Panc1 (cell line): ENCODE results near the gene SLC25A10. TPM values are rescaled to one million over a fixed set of nuclear protein-coding genes. Genes with fewer than 3 reads are reported as not detected.

ENCODE experiments used
- ATAC-seq: fragments of 200-7000 bp; cut with Tn5 transposase; 2 replicates; pipeline ENCODE4 v1.9.1; 2020; ENCODE audit warnings: mild to moderate bottlenecking, moderate library complexity
- BruUV-seq: library from RNA; stranded (reverse); fragments of 400-500 nt; replicated peaks from 2 replicates; lab custom pipeline; 2021; lab: Mats Ljungman, UMichigan
- CTCF ChIA-PET: fragments of 300-600 bp; sonication (Branson Sonifier 250); formaldehyde crosslinking; loops from one replicate; lab custom pipeline; 2022; ENCODE audit warnings: antibody characterized with exemption; lab: Charles Lee
- POLR2A ChIA-PET: fragments of 300-600 bp; sonication (Branson Sonifier 250); formaldehyde crosslinking; loops from one replicate; lab custom pipeline; 2022; ENCODE audit warnings: antibody characterized with exemption; lab: Charles Lee
- DNase-seq: peaks from one replicate; pipeline ENCODE4 v3.0.0-alpha.2; 2010; ENCODE audit warnings: low read depth, low spot score
- H3K27ac ChIP-seq: 2 replicates; pipeline ENCODE4 v1.5.1; 2011; ENCODE audit warnings: mild to moderate bottlenecking, low read length, inconsistent platforms
- H3K27me3 ChIP-seq: fragments of 200-500 bp; sonication (Bioruptor generic); 2 replicates; pipeline ENCODE4 v1.6.0; 2014; ENCODE audit warnings: low read length, inconsistent platforms; ENCODE audit not compliant: control insufficient read depth, insufficient read depth
- H3K36me3 ChIP-seq: fragments of 200-500 bp; sonication (Bioruptor generic); 2 replicates; pipeline ENCODE4 v1.5.1; 2014; ENCODE audit warnings: inconsistent platforms, mild to moderate bottlenecking, low read length, moderate library complexity; ENCODE audit not compliant: control insufficient read depth, insufficient read depth
- H3K4me1 ChIP-seq: 2 replicates; pipeline ENCODE4 v1.5.1; 2011; ENCODE audit warnings: inconsistent platforms, mild to moderate bottlenecking, low read length, moderate library complexity; ENCODE audit not compliant: control insufficient read depth, insufficient read depth
- H3K4me3 ChIP-seq, 2 experiments: 2 replicates each; pipeline ENCODE4 v1.5.1; 2011 to 2012; ENCODE audit warnings: low read depth in 2 of 2, low read length in 2 of 2, mild to moderate bottlenecking in 2 of 2, inconsistent platforms in 1 of 2, moderate library complexity in 1 of 2
- H3K9me3 ChIP-seq: fragments of 200-500 bp; sonication (Bioruptor generic); 2 replicates; pipeline ENCODE4 v1.5.1; 2014; ENCODE audit warnings: low read depth, mild to moderate bottlenecking, inconsistent platforms, low read length, moderate library complexity; ENCODE audit not compliant: control insufficient read depth, insufficient read depth
- CTCF ChIP-seq: fragments of 450-650 bp; IDR thresholded peaks from 2 replicates; pipeline ENCODE4 v1.5.1; 2017; ENCODE audit warnings: mild to moderate bottlenecking
- POLR2AphosphoS5 ChIP-seq: IDR thresholded peaks from 2 replicates; pipeline ENCODE4 v1.6.1; 2012; ENCODE audit warnings: mild to moderate bottlenecking, low read depth, low read length, moderate library complexity
- REST ChIP-seq, 2 experiments: IDR thresholded peaks; 2 replicates each; pipeline ENCODE4 v1.6.1; 2011 to 2012; ENCODE audit warnings: low read depth in 2 of 2, control low read depth in 1 of 2, low read length in 1 of 2, mild to moderate bottlenecking in 1 of 2, moderate library complexity in 1 of 2; ENCODE audit not compliant: insufficient read depth in 1 of 2
- SIN3A ChIP-seq: IDR thresholded peaks from 2 replicates; pipeline ENCODE4 v1.6.1; 2012; ENCODE audit warnings: low read depth, mild to moderate bottlenecking, low read length, moderate library complexity, borderline replicate concordance; ENCODE audit not compliant: insufficient read depth
- TCF7L2 ChIP-seq: IDR thresholded peaks from 2 replicates; pipeline ENCODE4 v1.6.1; 2011; ENCODE audit warnings: mild to moderate bottlenecking, low read depth, low read length, inconsistent platforms
- in situ Hi-C: cut with HindIII; loops from 2 replicates; pipeline ENCODE4 v1.10.0; 2016; ENCODE audit warnings: low sequenced_read_pairs, low pct_unique_long_range_greater_than_20kb
- intact Hi-C: fragments of 100-400 bp; cut with micrococcal nuclease; formaldehyde crosslinking; loops from one replicate; pipeline ENCODE4 v1.10.0; 2022; ENCODE audit not compliant: unreplicated experiment
- total RNA-seq: library from RNA; stranded (reverse); gene quantifications from one replicate; pipeline ENCODE4 v1.2.1, GENCODE V29; 2021; ENCODE audit not compliant: unreplicated experiment

SLC25A10 gene
- total RNA-seq, 1 experiment from 2014 or later: 81.2 TPM

- ATAC-seq: no peak
- H3K36me3 ChIP-seq: peaks cover 3% of the 10 kb centered on the region; the same call in 1 of the 2 replicates
- TF ChIP-seq CTCF (no peak), TCF7L2 (no peak), SIN3A (no peak), REST (IDR thresholded peaks at IDR 0.05; ENCODE audit: insufficient read depth in 1 of 2, low read depth in 2 of 2, low read length in 1 of 2) (no peak), POLR2AphosphoS5 (no peak)
- ChIA-PET POLR2A (interaction anchor here (0.6 kb wide), 1 partner anchor 297 kb away, joined by 3 read pairs; no protein-coding TSS in a partner anchor), CTCF (interaction anchor here (0.6 kb wide), 1 partner anchor 281 kb away, joined by 5 read pairs; no protein-coding TSS in a partner anchor)
- no peaks in the 10 kb centered on the region for H3K9me3 ChIP-seq
- no peaks in the 10 kb centered on the region for H3K27me3 ChIP-seq
- H3K27ac ChIP-seq: no peak overlapping the region
- in situ Hi-C loops (no loop called here), intact Hi-C loops (no loop called here)
- BruUV-seq: no TSS peak
- peaks cover 20% of the 10 kb centered on the region for H3K4me1 ChIP-seq
- no peak for DNase-seq
- H3K4me3 ChIP-seq: no peak overlapping the region
Observed at GRCh38 chr17:81715872-81716673, 4.0 kb downstream of the SLC25A10 start.

DNA sequence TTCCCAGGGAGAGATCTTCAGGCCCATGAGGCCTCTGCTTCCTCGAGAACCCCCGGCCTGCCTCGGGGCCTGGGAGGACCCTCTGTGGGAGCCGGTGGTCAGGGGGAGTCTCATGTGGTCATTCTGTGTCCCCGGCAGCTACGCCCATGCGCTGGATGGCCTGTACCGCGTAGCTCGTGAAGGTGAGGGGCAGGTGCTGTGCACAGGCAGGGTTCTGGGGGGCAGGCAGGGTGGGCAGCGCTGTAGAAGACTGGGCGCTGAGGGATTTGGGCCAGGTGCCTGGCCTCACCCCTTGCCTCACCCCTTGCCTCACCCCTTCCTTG lies 4.6 kb downstream of the SLC25A10 start:
- BruUV-seq: no TSS peak
- TF ChIP-seq REST (IDR thresholded peaks at IDR 0.05; ENCODE audit: insufficient read depth in 1 of 2, low read depth in 2 of 2, low read length in 1 of 2): no peak
- TF ChIP-seq SIN3A: no peak
- no peak for TF ChIP-seq TCF7L2
- TF ChIP-seq POLR2AphosphoS5: no peak
- no peak for TF ChIP-seq CTCF
- POLR2A ChIA-PET: no interaction called here
- Histone ChIP-seq H3K4me1 (peaks cover 15% of the 10 kb centered on the region), H3K27ac (no peak overlapping the region), H3K27me3 (no peaks in the 10 kb centered on the region), H3K4me3 (no peak overlapping the region), H3K36me3 (peaks cover 3% of the 10 kb centered on the region; the same call in 1 of the 2 replicates), H3K9me3 (no peaks in the 10 kb centered on the region)
- DNase-seq: no peak
- in situ Hi-C loops (no loop called here), intact Hi-C loops (no loop called here)
- CTCF ChIA-PET: no interaction called here
- ATAC-seq: no peak
